NCI-H82 treated with DMSO at 0.1 percent for 48 hours (cell line): ENCODE data around the gene TEX28.
"Not testable (repeated sequence)": the region's sequence is repeated elsewhere in the genome, so short reads cannot be mapped to it uniquely, and the experiment has no call there.

Source experiments
- DNase-seq: peaks from one replicate; lab custom pipeline; 2025; ENCODE audit not compliant: unreplicated experiment; lab: John Stamatoyannopoulos, UW

The TEX28 gene

DNA sequence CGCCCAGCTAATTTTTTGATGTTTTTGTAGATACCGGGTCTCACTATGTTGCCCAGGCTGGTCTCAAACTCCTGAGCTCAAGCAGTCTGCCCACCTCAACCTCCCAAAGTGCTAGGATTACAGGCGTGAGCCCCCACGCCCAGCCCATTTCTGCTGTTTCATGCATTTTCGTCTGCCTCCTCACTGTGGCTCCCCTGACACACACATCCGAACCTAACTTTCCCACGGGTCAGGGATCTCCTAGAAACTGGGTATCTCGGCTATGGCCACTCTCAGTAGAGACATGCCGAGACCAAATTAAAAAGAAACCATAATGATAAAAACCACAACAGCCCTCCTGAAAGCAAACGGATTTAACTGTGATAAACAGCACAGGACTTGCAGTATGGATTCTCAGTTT, 46.8 kb downstream of the TEX28 start:
- DNase-seq, result not testable (repeated sequence)

DNA sequence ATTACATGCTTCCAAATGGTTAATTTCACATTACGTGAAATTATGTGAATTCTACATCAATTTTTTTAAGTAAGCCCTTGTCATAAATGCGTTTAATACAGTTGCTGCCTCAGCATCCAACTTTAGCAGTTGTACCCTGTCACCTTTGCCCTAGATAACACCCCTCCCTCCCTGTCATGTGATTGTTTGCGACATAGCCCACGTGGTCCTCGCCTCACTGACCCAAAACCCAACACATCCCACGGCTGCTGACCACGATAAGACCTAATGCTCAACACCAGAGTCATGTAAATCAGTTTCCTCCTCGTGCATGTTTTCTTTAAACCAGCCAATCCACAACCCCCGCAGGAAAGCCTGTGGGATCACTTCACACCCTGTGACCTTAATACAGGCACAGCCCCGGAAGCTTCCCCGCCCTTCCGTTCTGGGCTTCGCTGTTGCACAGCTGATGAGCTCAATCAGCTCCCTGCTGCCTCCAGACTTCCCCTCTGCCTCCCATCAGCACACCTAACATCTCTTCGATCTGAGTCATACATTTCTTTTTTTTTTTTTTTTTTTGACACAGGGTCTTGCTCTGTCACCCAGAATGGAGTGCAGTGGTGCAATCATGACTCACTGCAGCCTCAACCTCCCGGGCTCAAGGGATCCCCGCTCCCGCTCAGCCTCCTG, 47.4 kb downstream of the TEX28 start:
- not testable (repeated sequence) for DNase-seq

DNA sequence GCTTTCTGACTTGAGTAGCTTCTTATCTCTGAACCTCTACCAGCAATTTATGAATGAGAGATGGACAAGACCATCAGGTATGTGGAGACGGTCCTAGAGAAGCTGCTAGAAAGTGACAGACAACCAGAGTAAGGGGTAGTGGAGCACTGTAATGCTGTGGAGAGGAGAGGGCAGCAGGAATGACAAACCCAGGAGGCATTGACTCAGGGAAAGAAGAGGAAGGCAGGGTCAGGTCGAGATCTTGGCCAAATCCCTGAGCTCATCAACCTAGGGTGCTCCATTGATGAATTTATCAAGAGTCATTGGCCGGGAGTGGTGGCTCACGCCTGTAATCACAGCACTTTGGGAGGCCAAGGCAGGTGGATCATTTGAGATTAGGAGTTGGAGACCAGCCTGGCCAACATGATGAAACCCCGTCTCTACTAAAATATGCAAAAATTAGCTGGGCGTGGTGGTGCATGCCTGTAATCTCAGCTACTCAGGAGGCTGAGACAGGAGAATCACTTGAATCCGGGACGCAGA, 54.9 kb downstream of the TEX28 start:
- not testable (repeated sequence) for DNase-seq

DNA sequence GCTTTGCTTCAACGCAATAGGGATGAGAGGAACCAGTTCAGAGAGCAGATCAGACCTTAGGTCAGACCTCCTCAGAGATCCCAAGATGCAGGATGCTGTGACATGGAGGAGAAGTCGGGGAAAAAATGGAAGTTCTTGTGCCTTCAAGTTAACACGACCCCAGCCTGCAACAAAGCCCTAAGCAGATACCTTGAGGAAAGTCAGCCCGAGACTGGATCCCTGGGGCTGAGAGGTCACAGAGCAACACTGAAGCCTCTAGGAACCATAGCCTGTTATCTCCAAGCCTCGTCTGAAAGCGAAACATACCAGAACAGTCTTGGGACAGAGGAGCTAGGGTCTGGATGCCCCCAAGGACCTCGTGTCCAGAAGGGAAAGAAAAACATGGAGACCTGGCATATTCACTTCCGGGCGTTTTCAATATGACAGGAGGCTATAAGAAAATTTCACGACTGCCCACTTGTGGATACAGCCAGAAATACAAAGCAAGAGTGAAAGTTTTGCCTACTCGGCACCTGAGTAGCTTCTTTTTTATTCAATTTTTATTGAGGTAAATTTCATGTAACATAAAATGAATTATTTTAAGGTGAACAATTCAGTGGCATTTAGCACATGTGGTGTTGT, 55.9 kb downstream of the TEX28 start:
- not testable (repeated sequence) for DNase-seq

DNA sequence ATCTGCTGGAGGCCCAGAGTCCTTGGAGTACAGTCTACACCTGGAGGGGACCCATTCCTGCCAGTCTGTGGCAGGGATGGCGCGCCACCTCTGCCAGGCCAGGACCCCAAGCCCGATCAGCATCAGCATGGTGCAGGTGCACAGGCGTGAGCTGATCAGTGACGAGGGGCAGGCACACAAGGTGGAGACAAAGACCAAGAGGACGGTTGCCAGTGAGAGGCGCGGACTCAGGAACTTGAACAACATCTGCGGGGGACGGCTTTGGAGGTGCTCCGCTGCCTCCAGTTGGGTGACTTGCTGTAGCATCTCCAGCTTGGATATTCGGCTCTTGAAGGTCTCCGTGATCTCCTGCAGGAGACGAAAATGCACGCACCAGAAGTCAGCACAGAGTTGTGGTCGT, 61.3 kb downstream of the TEX28 start:
- not testable (repeated sequence) for DNase-seq

DNA sequence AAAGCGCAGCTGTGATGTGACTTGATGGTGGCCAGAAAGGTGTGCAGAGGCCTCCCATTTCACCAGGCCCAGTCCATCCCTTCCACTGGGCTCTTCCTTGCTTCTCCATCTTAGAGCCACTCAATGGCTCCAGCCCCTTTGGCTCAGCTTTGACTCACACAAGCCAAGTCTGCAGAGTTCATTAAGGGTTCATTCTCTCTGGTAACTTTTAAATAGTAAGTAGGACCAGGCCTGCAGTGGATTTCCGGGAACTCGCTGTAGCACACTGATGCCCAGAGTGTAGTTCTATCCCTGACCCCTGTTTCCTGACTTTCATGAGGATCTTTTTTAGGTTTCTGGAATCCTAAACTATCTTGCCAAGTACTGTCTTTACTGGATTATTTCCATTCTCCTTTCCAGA, 63.5 kb downstream of the TEX28 start:
- not testable (repeated sequence) for DNase-seq

DNA sequence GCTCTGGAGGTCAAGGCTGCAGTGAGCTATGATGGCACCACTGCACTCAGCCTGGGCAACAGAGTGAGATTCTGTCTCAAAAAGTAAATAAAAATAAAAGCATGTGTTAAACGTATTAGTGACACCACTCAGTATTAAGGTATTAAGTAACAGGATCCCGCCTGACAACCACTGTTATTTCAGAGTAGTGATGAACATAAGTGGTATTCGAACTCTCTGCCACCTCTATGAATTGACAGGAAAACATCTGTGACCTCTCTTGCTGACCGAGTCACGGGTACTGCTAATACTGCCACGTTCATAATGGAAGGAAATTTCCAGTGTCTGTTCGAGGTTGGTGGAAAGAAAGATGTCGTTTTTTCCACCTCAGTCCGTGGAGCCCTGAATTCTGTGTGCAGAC, 68.2 kb downstream of the TEX28 start:
- not testable (repeated sequence) for DNase-seq

DNA sequence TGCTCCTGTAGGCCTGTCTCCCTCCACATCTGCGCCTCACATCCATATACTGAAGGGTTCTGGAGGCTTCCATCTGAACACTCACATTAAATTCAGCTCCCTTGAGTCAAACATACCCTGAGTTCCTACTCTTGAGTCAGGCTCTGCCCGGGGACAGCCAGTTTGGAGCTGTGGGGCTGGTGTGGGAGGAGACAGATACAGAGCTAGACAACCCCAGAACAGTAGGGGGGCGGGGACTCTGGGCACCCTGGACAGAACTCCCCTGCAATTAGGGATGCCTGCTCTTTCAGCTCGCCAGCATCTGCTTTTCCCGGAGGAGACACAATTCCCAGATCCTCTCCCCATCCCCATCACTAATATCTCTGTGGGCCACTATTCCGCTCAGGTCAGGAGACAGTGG, 69.6 kb downstream of the TEX28 start:
- DNase-seq, result not testable (repeated sequence)
